GM12801 (cell line): ENCODE data around the gene EGLN1.

Experiments
- TF ChIP-seq, protein P1 (sequence below): IDR thresholded peaks from one replicate; pipeline ENCODE4 v1.5.1; 2011; ENCODE audit warnings: control low read depth; ENCODE audit not compliant: insufficient read length; ENCODE audit errors: extremely low read depth

The EGLN1 gene

GRCh38 chr1:231421546-231421970 is 529 bp downstream of the EGLN1 start:
- TF ChIP-seq, protein P1, sequence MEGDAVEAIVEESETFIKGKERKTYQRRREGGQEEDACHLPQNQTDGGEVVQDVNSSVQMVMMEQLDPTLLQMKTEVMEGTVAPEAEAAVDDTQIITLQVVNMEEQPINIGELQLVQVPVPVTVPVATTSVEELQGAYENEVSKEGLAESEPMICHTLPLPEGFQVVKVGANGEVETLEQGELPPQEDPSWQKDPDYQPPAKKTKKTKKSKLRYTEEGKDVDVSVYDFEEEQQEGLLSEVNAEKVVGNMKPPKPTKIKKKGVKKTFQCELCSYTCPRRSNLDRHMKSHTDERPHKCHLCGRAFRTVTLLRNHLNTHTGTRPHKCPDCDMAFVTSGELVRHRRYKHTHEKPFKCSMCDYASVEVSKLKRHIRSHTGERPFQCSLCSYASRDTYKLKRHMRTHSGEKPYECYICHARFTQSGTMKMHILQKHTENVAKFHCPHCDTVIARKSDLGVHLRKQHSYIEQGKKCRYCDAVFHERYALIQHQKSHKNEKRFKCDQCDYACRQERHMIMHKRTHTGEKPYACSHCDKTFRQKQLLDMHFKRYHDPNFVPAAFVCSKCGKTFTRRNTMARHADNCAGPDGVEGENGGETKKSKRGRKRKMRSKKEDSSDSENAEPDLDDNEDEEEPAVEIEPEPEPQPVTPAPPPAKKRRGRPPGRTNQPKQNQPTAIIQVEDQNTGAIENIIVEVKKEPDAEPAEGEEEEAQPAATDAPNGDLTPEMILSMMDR: no peak

- TF ChIP-seq, protein P1: no peak
Observed at GRCh38 chr1:231420959-231421545, 1.0 kb downstream of the EGLN1 start.

DNA sequence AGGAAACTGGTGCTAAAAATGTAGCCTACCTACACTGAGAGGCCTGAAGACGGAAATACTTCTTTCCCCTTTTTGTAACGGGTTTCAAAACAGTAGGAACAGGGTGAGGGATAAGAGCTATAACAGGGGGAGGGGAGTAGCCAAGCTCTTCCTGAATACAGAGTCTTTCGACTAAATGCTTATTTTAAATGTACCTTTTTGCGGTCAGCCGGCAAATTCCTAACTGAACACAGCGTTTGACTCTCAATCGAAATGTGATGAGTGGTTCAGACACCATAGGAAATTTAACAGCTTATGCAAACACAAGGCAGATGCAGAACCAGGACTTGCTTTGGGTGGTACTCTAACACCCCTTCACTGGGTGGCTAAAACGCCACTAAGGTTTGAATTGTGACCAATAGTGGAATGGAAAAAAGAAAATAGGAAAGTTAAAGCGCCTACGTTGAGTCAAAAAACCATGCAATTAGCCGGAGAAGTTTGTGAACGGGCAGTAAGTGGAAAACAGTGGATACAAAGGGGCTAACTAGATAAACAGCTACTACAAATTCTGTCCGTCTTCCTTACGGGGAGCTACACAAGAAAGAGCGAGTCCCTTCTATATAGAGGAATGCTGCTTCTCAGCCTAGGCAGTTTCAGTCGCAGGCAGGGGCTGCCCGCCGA is 1.7 kb downstream of the EGLN1 start:
- TF ChIP-seq, protein P1: no peak

DNA sequence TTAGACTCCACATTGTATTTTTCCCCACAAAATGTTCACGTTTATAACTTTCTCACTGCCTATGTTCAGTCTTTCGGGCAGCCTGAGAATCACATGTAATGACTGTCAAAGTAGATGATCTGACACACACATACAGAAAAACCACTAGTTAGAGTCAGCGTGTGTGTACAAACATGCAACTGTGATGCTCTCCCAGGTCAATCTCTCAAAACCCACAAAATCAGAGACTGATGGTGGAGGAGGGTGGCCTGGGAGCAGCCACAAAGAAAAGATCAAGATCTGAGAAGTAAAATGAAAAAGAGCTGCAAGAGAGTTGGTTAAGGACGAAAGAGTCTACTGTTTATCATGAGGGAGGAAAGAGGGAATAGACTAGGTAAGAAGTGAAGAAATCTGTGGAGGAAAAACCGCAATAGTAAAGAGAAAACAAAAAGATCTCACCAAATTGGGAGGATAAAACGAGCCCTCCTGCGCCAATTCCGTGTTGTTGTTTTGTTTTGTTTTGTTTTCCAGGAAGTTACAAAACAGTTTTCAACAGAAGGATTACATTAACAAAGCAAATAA is 2.3 kb downstream of the EGLN1 start:
- TF ChIP-seq, protein P1: no peak

GRCh38 chr1:231419147-231419546 is 2.9 kb downstream of the EGLN1 start:
- TF ChIP-seq, protein P1: no peak

DNA sequence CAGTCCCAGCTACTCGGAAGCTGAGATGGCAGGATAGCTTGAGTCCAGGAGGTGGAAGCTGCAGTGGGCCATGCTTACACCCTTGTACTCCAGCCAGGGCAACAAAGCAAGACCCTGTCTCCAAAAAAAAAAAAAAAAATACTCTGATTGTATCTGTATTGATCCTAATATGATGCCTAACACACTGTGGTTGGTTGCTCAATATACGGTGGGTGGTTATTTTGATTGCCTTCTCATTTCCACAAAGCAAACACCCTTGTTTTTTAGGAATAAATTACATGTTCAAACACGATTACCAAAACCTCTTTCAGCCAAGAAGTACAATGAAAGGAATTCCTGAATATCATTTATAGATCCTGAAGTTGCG is 3.4 kb downstream of the EGLN1 start:
- TF ChIP-seq, protein P1: no peak

- TF ChIP-seq, protein P1: no peak
Observed at GRCh38 chr1:231418101-231418740, 3.9 kb downstream of the EGLN1 start.
